GM10266 (cell line): ENCODE data around the gene PTPN6.

Experiments used
- DNase-seq: peaks from one replicate; pipeline ENCODE4 v3.0.0; 2012; ENCODE audit errors: extremely low spot score
- CTCF ChIP-seq: IDR thresholded peaks from 2 replicates; pipeline ENCODE4 v1.5.1; 2012; ENCODE audit warnings: mild to moderate bottlenecking, low read depth; ENCODE audit not compliant: control insufficient read depth, insufficient read depth; ENCODE audit errors: missing control alignments

The PTPN6 gene

GRCh38 chr12:6960593-6961277, 9.6 kb downstream of the PTPN6 start:
- TF ChIP-seq CTCF, result peak; percentile 72

GRCh38 chr12:6961278-6961694, 10.1 kb downstream of the PTPN6 start:
- no peak for TF ChIP-seq CTCF
- peak; percentile 51 for DNase-seq

More at GRCh38 chr12:6960593-6961277, 9.6 kb downstream of the PTPN6 start:
- peak; percentile 52 for DNase-seq

- DNase-seq, result peak; percentile 53
- TF ChIP-seq CTCF, result peak; percentile 39
These were observed 10.6 kb downstream of the PTPN6 start for GRCh38 chr12:6961695-6962284.

- no peak for DNase-seq
- no peak for TF ChIP-seq CTCF
These were observed 11.3 kb downstream of the PTPN6 start for GRCh38 chr12:6962285-6963015.

GRCh38 chr12:6963016-6963731, 12.0 kb downstream of the PTPN6 start:
- no peak for DNase-seq
- TF ChIP-seq CTCF, result no peak

GRCh38 chr12:6963791-6964413, 12.7 kb downstream of the PTPN6 start:
- DNase-seq, result no peak
- TF ChIP-seq CTCF, result no peak
